Testis (tissue), 2 donors: ENCODE measurements around the gene TAMALIN.

ENCODE experiments used
- POLR2A ChIP-seq: fragments of 450-650 bp; IDR thresholded peaks from one replicate; pipeline ENCODE4 v1.6.1; 2017; ENCODE audit warnings: antibody characterized with exemption, mild to moderate bottlenecking, moderate library complexity
- TF ChIP-seq, protein P1 (sequence below), 3 experiments: fragments of 450-650 bp in 2 of 3; fragments of 200-600 bp in 1 of 3; sonication (generic) in 1 of 3; IDR thresholded peaks; one replicate each; pipeline ENCODE4 v1.5.1; 2016 to 2019; ENCODE audit warnings: antibody characterized with exemption in 3 of 3, mild to moderate bottlenecking in 2 of 3, moderate library complexity in 1 of 3

- TF ChIP-seq POLR2A, result no peak
- TF ChIP-seq, protein P1, sequence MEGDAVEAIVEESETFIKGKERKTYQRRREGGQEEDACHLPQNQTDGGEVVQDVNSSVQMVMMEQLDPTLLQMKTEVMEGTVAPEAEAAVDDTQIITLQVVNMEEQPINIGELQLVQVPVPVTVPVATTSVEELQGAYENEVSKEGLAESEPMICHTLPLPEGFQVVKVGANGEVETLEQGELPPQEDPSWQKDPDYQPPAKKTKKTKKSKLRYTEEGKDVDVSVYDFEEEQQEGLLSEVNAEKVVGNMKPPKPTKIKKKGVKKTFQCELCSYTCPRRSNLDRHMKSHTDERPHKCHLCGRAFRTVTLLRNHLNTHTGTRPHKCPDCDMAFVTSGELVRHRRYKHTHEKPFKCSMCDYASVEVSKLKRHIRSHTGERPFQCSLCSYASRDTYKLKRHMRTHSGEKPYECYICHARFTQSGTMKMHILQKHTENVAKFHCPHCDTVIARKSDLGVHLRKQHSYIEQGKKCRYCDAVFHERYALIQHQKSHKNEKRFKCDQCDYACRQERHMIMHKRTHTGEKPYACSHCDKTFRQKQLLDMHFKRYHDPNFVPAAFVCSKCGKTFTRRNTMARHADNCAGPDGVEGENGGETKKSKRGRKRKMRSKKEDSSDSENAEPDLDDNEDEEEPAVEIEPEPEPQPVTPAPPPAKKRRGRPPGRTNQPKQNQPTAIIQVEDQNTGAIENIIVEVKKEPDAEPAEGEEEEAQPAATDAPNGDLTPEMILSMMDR (IDR thresholded peaks at IDR 0.05), result no peak
These were observed 26.8 kb downstream of the TAMALIN start for GRCh38 chr12:52033446-52034140.
